ENCODE results near the gene MYLK2.

MYLK2 gene

GRCh38 chr20:31836853-31837608 is 17.9 kb downstream of the MYLK2 start:
- no peak for DNase-seq

DNA sequence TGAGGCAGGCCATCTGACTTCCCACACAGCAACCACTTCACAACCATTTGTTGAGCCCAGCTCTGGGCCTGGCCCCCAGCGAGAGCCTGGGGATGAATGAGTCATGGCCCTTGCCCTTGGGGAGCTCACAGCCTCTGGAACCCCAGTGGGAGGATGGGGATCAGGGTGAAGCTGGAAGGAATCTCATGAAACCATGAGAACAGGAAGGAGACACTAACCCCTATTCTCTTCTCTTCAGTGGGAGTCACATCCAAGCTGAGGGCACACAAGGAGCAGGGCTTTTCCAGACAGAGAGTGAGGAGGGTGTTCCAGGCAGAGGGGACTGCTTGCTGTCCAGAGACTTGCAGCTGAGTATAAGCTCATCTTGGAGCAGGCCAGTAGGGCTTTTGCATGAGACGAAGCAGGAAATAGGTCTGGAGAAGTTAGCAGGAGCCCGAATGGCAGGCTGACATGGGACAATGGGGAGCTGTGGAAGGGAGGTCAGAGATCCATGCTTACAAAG is 18.8 kb downstream of the MYLK2 start:
- DNase-seq: peak; percentile 11

DNA sequence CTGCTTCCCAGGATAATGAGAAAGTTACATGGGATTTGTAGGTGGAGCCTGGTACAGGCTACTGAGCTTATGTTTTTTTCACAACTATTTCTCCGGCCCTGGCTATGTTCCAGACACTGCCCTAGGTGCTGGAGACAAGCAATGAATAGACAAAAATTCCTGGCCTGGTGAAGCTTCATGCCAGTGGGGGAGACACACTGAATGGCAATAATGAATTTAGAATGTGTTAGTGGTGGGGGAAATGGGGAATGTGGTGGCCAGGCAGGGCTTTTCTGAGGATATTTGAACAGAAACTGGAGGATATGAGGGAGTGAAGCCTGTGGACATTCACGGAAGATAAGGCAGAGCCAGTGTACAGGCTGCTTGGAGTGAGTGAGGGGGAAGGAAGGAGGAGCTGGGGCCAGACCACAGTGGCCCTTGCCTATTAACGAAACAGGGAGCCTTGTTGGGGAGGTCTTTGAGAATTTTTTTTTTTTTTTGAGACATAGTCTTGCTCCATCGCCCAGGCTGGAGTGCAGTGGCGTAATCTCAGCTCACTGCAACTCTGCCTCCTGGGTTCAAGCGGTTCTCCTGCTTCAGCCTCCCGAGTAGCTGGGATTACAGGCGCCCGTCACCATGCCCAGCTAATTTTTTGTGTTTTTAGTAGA is 19.6 kb downstream of the MYLK2 start:
- DNase-seq: no peak

DNA sequence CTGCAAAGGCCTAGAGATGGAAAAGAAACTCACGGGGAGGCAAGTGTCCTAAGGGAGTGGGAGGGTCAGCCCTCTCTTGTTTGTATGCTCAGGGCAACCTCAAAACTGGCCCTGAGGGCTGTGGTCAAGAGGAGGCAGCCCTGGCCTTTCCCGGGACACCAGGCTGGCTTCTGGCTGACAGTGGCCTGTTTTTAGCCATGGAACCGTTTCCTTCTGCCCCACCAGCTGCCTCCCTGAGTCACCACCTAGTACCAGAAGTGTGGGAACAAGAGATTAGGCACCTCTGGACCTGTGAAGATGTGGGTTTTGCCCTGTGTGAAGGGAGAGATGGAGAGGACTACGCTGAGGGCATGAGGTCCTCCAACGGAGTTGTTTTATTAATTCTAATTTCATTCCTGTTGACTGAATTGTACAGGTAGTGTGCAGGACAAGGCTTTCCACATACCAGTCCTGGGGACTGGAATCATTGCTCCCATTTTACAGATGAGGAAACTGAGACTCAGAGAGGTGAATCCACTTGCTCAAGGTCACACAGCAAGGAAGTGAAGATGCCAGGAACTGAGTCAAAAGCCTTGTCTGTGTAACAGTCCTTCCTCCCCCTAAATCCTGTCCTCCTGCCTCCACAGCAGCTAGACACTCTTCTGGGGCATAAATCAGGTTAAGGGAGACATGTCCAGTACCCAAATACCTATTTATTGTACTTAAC is 20.8 kb downstream of the MYLK2 start:
- no peak for DNase-seq

DNA sequence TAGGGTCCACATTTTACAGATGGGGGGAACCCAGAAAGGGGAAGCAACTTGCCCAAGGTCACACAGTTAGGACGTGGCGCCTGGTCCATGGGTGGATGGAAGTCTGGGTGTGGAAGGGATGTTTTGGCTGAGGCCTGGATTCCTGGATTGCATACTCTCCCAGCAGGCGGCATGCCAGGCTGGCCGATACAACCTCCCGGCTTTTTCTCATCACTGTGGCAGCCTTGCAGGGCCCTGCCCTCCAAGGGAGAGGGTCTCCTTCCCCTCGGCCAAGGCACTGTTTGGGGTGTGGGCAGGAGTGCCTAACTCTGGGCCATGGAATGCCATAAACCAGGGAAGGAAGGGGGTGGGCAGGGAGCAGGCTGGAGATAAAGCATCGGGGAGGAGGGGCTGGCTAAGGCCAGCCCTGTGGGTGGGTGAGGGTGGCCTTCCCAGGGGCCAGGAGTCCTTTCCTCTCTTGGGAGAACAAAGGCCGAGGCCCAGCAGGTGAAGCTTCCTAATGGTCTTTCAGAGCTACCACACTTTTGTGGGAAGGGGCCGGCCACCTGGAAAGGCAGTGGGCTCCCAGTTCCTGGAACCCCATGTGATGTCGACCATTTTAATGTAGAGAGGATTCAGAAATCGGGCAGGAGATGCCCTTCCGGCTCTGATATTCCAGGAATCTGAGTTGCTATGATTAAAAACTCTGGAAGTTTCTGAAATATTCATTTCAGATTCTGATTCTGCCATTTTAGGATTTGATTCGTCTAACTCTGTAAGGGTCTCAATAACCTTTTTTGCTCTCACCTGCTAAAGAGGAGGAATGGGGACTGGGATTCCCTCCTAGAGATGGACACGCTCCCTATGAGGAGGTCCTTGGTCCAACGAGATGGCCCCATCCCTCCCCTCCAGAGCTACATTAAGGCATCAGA is 22.0 kb downstream of the MYLK2 start:
- DNase-seq: no peak

DNA sequence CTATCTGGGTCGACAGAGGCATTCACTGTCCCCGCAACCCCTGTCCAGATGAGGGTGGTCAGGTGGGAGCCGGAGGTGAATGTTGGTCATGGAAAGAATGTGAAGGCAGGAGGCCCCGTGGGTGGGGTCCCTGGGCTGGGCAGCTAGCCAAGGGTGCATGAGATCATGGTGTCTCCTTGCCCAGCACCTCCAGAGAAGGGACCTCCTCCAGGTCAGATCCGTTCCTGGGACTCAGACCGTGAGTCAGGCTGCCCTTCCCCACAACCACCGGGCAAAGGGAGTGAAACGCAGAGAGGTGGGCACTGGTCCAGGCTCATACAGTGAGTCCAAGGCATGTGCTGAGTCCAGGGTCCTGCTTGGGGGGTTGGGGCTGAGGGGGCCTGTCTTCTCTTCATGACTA is 22.8 kb downstream of the MYLK2 start:
- peak; percentile 46 for DNase-seq

- DNase-seq: no peak
These were observed 23.5 kb downstream of the MYLK2 start for GRCh38 chr20:31842471-31843157.

GRCh38 chr20:31843288-31843687 is 24.1 kb downstream of the MYLK2 start:
- no peak for DNase-seq

GRCh38 chr20:31843881-31844280 is 24.7 kb downstream of the MYLK2 start:
- DNase-seq: no peak

- DNase-seq: no peak
These were observed 25.7 kb downstream of the MYLK2 start for GRCh38 chr20:31844737-31845299.

DNA sequence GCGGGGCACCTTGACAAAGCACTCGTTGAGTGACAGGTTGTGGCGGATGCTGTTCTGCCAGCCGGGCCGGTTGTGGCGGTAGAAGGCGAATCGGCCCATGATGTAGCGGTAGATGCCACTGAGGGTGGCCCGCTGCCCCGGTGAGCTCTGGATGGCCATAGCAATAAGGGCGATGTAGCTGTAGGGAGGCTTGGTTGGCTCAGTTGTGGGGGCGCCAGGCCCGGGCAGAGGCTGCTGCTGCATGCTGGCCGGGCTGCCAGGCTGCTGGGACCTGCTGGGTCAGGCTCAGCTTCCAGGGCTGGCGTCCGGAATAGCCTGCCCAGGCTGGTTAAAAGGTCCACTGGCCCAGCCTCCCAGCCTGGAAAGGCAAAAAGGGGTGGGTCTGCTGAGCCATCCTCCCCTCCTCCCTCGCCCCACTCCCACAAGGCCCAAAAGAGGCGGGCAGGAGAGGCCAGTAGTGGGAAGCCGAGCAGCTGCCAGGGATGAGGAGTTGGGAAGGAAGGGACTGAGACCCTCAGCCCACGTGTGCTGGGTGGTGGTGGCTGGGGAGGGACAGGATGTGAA is 26.2 kb downstream of the MYLK2 start, which contains the start of gene FOXS1:
Gene FOXS1, minus strand, starts transcription at position 305 of the 564 bp plus-strand sequence. Its CDS starts 62 bp downstream, at position 243.
- DNase-seq: no peak

- DNase-seq: no peak
These were observed 27.6 kb downstream of the MYLK2 start for GRCh38 chr20:31846793-31847138.

DNA sequence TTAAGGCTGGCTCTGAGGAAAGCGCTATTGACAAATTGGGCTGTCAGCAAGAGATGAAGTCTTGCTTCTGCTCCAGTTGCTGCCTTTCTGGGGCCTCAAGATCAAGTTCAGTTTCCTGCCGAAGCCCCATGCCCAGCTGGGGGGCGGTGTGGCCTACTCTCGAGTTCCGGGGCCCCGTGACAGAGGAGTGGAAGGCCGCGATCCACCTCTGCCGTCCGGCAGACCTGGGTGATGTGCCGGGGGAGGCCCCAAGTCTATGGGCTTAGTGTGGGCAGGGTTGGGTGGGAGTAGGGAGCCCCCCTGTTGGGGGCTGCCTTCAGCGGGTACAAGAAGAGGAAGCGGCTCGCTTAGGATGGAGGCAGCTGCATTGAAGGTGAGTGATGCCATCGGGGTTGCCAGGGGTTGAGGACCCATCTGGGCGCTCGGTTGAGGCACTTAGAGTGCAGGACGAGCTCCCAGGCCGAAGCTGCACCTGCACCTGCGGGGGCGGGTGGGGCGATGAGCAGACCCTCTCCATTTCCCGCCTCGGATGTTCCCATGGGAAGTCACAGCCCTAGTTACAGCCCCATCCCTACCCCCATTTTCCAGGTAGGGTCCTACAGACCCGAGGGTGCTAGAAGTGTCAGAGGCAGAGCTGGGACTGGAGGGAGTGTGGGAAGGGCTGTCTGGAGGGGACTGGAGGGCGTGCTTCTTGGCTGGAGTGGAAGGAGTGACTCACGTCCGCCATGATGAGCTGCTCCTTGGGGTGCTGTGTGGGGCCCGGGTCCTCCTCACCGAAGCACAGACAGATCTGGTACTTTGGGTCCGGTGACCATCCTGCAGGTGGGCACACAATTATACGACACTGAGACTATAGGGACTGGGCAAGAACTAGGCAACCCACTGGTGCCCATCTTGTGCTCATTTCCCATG is 29.2 kb downstream of the MYLK2 start:
- DNase-seq: no peak

DNA sequence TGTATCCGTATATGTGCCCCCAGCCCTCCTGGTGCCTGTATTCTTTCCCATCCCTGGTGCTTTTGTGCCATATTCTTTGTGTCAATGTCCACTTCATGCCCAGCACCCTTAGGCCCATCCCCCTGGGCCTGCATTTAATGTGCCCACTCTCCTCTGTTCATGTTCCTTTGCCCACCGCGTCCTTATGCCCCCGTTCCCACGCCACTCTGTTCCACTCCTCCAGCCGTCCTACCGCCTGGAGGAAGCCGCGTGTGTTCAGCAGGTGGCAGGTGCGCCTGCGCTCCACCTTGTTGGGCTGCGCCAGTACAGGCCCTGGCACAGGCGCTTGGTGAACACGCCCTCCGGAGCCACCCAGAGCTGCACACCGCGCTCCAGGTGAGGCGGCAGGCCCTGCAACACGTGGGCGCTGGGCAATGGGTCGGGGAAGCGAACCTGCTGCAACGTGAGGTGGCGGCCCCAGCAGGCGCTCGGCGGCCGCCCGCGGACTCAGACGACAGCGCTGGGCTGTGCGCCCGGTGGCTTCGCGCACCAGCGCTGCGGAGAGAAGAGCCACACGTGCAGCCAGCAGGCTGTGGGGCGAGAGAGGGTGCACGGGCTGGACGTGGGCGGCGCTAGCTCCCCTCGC is 30.3 kb downstream of the MYLK2 start:
- no peak for DNase-seq

DNA sequence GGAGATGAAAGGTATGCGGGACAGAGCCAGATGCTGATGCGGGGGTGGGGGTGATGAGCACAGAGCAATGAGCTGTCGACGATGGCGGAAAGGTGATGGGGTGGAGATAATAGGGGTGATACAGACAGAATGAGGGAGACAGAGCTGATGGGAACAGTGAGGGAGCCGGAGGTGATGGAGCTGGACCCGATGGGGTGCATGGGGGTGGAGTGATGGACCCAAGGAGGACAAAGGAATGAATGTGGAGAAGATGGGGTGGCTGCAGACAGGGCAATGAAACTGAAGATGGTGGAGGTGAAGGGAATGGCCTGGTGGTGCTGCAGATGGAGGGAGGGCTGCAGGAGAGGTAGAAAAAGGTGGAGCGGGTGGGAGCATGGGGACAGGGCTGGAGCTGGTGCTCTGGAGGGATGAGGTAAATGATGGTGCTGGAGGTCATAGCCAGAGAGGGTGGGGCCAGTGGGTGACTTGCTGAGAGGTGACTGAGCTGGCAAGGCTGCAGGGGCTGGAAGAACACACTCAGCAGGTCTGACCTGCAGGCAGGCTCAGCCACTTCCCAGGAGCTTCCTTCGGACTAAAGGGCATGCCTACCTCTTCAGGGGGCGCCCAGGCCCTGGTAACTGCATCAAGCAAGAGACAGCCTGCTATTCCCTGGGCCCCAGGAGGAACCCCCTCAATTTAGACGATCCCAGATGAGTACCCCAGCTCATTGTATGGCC is 32.2 kb downstream of the MYLK2 start:
- no peak for DNase-seq

- DNase-seq: no peak
These were observed 34.3 kb downstream of the MYLK2 start for GRCh38 chr20:31853481-31853880.

GRCh38 chr20:31856516-31856915 is 37.4 kb downstream of the MYLK2 start:
- DNase-seq: no peak

- DNase-seq: no peak
These were observed 39.0 kb downstream of the MYLK2 start for GRCh38 chr20:31857861-31858759.

Data from T1000 (cell line).